ENCODE measurements around the gene GLI1. TPM values are rescaled to one million over a fixed set of nuclear protein-coding genes. Genes with fewer than 3 reads are reported as not detected.

The GLI1 gene
- total RNA-seq, 4 donors from 2014 or later = 0.51 to 2.9 (median 2.0) TPM; not detected in 1

DNA sequence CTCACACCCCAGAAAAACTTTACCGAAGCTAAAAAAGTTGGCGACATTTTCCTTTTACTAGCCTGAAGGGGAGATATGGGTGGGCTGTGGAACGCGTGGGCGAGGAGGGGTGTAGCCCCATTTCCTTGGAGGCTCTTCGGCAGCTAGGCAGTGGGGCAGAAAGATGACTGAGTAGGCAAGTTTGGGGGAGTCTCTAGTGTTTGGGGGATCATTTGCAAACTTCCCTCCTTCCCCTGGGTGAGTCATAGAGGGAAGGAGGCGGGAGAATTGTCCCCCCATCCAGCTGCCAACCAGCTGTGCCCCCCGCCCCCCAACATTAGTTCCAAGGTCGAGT, 2.3 kb downstream of the GLI1 start:
- Histone ChIP-seq H3K4me3 (peak overlapping the region; percentile 75), H3K36me3 (no peaks in the 10 kb centered on the region), H3K27me3 (no peaks in the 10 kb centered on the region), H3K27ac (peak overlapping the region; percentile 70), H3K4me1 (peaks cover 45% of the 10 kb centered on the region), H3K9me3 (no peaks in the 10 kb centered on the region)
- 0% methylated on average over 8 of the region's 9 CpGs for WGBS
- no peak for DNase-seq (ENCODE audit: low spot score in 2 of 2)
- no peak for TF ChIP-seq POLR2A (IDR thresholded peaks at IDR 0.05)
- TF ChIP-seq POLR2AphosphoS5 (IDR thresholded peaks at IDR 0.05) = no peak
- no peak for TF ChIP-seq EP300 (IDR thresholded peaks at IDR 0.05)
- TF ChIP-seq, protein P1, sequence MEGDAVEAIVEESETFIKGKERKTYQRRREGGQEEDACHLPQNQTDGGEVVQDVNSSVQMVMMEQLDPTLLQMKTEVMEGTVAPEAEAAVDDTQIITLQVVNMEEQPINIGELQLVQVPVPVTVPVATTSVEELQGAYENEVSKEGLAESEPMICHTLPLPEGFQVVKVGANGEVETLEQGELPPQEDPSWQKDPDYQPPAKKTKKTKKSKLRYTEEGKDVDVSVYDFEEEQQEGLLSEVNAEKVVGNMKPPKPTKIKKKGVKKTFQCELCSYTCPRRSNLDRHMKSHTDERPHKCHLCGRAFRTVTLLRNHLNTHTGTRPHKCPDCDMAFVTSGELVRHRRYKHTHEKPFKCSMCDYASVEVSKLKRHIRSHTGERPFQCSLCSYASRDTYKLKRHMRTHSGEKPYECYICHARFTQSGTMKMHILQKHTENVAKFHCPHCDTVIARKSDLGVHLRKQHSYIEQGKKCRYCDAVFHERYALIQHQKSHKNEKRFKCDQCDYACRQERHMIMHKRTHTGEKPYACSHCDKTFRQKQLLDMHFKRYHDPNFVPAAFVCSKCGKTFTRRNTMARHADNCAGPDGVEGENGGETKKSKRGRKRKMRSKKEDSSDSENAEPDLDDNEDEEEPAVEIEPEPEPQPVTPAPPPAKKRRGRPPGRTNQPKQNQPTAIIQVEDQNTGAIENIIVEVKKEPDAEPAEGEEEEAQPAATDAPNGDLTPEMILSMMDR (IDR thresholded peaks at IDR 0.05) = no peak

DNA sequence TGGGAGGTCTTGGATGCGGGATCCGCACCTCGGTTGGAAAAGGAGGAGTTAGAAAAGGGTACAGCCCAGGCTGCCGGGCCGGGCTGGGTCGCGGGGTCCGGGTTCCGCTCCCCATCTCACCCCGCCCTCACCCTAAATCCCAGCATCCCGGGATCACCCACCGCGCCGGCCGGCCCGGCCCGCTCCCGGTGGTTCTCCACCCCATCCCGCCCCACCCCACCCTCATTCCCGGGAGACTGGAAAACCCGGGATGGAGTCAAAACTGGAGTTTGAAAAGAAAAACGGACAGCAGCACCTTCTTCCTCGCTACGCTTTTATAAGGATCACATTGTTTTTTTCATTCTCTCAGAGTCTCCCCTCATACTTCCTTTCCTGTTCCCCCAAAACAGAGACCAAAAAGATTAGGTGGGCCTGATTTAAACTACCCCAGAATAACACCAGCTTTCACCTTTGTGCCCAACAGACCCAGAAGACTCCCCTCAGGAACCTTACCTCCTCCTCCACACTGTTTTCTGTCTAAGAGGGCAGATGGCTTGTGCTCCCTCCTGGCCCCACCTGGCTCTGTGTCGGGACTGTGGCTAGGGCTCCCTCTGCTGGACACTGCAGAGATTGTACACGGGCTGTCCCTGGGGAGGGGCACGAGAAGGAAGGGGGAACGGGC, 2.8 kb downstream of the GLI1 start:
- TF ChIP-seq, protein P1 (IDR thresholded peaks at IDR 0.05) = peak; percentile 90 to 94
- no peak for TF ChIP-seq POLR2A (IDR thresholded peaks at IDR 0.05)
- TF ChIP-seq POLR2AphosphoS5 (IDR thresholded peaks at IDR 0.05) = no peak
- Histone ChIP-seq H3K36me3 (no peaks in the 10 kb centered on the region), H3K9me3 (no peaks in the 10 kb centered on the region), H3K27me3 (peaks cover 4% of the 10 kb centered on the region), H3K27ac (peak overlapping the region; percentile 70), H3K4me1 (peaks cover 45% of the 10 kb centered on the region), H3K4me3 (peak overlapping the region; percentile 75)
- under 1% methylated on average over 27 of the region's 28 CpGs for WGBS
- DNase-seq (ENCODE audit: low spot score in 2 of 2) = peak; percentile 91 to 93

DNA sequence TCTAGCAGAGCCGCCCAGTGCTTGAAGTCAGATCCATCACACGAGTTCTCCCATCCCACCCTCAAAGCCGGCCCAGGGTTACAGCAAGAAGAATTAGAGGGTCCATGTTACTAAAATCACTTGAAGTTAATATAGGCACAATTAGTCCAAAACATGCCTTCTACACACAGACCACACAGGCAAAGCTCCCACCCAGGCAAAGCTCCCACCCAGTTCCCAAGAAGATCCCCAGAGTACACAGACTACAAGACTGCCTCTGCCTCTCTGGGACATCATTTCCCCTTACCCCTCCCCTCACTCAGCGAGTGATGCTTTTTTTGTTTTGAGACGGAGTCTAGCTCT, 3.3 kb downstream of the GLI1 start:
- 31% methylated on average over 5 of the region's 5 CpGs for WGBS
- Histone ChIP-seq H3K27ac (no peak overlapping the region), H3K36me3 (no peaks in the 10 kb centered on the region), H3K4me1 (peaks cover 45% of the 10 kb centered on the region), H3K27me3 (peaks cover 4% of the 10 kb centered on the region), H3K9me3 (no peaks in the 10 kb centered on the region), H3K4me3 (peak overlapping the region; percentile 75)
- TF ChIP-seq, protein P1 (IDR thresholded peaks at IDR 0.05) = no peak
- TF ChIP-seq POLR2A (IDR thresholded peaks at IDR 0.05) (no peak), EP300 (IDR thresholded peaks at IDR 0.05) (no peak), POLR2AphosphoS5 (IDR thresholded peaks at IDR 0.05) (no peak)
- DNase-seq (ENCODE audit: low spot score in 2 of 2) = no peak

DNA sequence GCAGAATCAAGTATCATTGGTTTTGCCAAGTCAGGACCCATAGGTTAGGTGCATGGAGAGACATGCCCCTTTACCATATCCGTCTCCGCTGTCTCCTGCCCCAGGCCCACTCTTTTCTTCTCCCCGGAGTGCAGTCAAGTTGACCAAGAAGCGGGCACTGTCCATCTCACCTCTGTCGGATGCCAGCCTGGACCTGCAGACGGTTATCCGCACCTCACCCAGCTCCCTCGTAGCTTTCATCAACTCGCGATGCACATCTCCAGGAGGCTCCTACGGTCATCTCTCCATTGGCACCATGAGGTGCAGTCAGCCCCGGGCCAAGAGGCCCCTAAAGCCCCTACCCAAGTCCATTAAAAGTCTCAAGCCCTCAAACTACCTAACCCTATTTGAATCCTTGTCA, 5.0 kb downstream of the GLI1 start:
- H3K27me3 ChIP-seq = peaks cover 4% of the 10 kb centered on the region
- no peaks in the 10 kb centered on the region for H3K9me3 ChIP-seq
- H3K4me3 ChIP-seq = no peak overlapping the region
- no peak for DNase-seq (ENCODE audit: low spot score in 2 of 2)
- WGBS = 91% methylated on average over 12 of the region's 12 CpGs
- no peaks in the 10 kb centered on the region for H3K36me3 ChIP-seq
- TF ChIP-seq EP300 (IDR thresholded peaks at IDR 0.05) (no peak), POLR2AphosphoS5 (IDR thresholded peaks at IDR 0.05) (no peak), POLR2A (IDR thresholded peaks at IDR 0.05) (no peak)
- TF ChIP-seq, protein P1 (IDR thresholded peaks at IDR 0.05) = no peak
- no peak overlapping the region for H3K27ac ChIP-seq
- H3K4me1 ChIP-seq = peaks cover 34% of the 10 kb centered on the region

DNA sequence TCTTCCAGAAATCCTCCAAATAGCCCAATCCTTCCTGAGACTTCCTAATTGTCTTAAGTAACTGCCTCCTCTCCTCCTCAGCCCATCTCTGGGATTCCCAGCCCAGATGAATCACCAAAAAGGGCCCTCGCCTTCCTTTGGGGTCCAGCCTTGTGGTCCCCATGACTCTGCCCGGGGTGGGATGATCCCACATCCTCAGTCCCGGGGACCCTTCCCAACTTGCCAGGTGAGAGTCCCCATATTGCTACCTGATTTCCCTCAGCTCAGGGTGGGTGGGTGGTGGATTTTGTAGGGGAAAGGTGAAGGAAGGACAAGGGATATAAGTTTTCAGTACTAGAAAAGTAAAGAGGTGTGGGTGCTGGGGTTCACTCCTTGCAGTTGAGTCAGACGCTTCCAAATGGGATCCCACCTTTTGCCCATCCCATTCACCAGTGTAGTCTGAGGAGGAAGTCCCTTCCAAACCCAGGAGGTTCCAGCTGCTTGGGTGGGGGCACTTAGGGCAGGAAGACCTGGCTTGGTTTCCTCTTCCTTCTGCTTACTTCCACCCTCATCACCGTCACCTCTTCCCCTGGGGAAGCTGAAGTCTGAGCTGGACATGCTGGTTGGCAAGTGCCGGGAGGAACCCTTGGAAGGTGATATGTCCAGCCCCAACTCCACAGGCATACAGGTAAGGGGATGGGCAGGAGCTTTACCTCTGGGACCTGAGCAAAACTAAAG, 5.6 kb downstream of the GLI1 start:
- H3K27me3 ChIP-seq = peaks cover 4% of the 10 kb centered on the region
- no peak for DNase-seq (ENCODE audit: low spot score in 2 of 2)
- H3K4me1 ChIP-seq = peaks cover 28% of the 10 kb centered on the region
- no peak overlapping the region for H3K27ac ChIP-seq
- TF ChIP-seq POLR2AphosphoS5 (IDR thresholded peaks at IDR 0.05) (no peak), POLR2A (IDR thresholded peaks at IDR 0.05) (no peak), EP300 (IDR thresholded peaks at IDR 0.05) (no peak)
- TF ChIP-seq, protein P1 (IDR thresholded peaks at IDR 0.05) = no peak
- no peaks in the 10 kb centered on the region for H3K9me3 ChIP-seq
- H3K4me3 ChIP-seq = no peak overlapping the region
- no peaks in the 10 kb centered on the region for H3K36me3 ChIP-seq
- 90% methylated on average over 6 of the region's 6 CpGs for WGBS
